ENCODE measurements around the gene DYRK4. TPM values are rescaled to one million over a fixed set of nuclear protein-coding genes. Genes with fewer than 3 reads are reported as not detected.

Gene DYRK4
- total and polyA plus RNA-seq, 9 donors, result 23.7 to 53.9 (median 41.2) TPM

GRCh38 chr12:4643747-4644146 lies 81.7 kb downstream of the DYRK4 start:
- no peaks in the 10 kb centered on the region for H3K36me3 ChIP-seq
- no peak overlapping the region for H3K4me3 ChIP-seq
- no peak overlapping the region for H3K27ac ChIP-seq
- TF ChIP-seq EP300 (IDR thresholded peaks at IDR 0.05), result no peak
- TF ChIP-seq CTCF (IDR thresholded peaks at IDR 0.05), result no peak
- no peak for TF ChIP-seq POLR2A (IDR thresholded peaks at IDR 0.05)
- intact Hi-C loops (cut with DNase I), result no loop called here
- H3K27me3 ChIP-seq, result no peaks in the 10 kb centered on the region
- 84 to 89% (median 86%) methylated on average over 6 of the region's 6 CpGs for WGBS, 3 donors
- no peak for DNase-seq
- no peaks in the 10 kb centered on the region for H3K4me1 ChIP-seq (ENCODE audit: insufficient read depth)
- H3K9me3 ChIP-seq, result no peaks in the 10 kb centered on the region

- 85 to 92% (median 89%) methylated on average over 1 of the region's 1 CpG for WGBS, 3 donors
- H3K4me3 ChIP-seq, result no peak overlapping the region
- TF ChIP-seq CTCF (IDR thresholded peaks at IDR 0.05) (no peak), EP300 (IDR thresholded peaks at IDR 0.05) (no peak), POLR2A (IDR thresholded peaks at IDR 0.05) (no peak)
- no peaks in the 10 kb centered on the region for H3K9me3 ChIP-seq
- intact Hi-C loops (cut with DNase I), result no loop called here
- no peak for DNase-seq
- no peaks in the 10 kb centered on the region for H3K36me3 ChIP-seq
- peaks cover under 1% of the 10 kb centered on the region for H3K4me1 ChIP-seq (ENCODE audit: insufficient read depth)
- no peaks in the 10 kb centered on the region for H3K27me3 ChIP-seq
- no peak overlapping the region for H3K27ac ChIP-seq
Measured at GRCh38 chr12:4645023-4645422, 83.0 kb downstream of the DYRK4 start.

GRCh38 chr12:4648104-4648500 lies 86.1 kb downstream of the DYRK4 start:
- WGBS, 3 donors, result 29 to 46% (median 34%) methylated on average over 4 of the region's 4 CpGs
- Histone ChIP-seq H3K4me3 (peak overlapping the region; percentile 73), H3K27ac (peak overlapping the region in 1 of 2 donors; percentile 73), H3K36me3 (no peaks in the 10 kb centered on the region), H3K27me3 (no peaks in the 10 kb centered on the region), H3K9me3 (no peaks in the 10 kb centered on the region), H3K4me1 (ENCODE audit: insufficient read depth) (peaks cover 4% of the 10 kb centered on the region)
- DNase-seq, result no peak
- intact Hi-C loops (cut with DNase I), result no loop called here
- TF ChIP-seq POLR2A (IDR thresholded peaks at IDR 0.05) (no peak), EP300 (IDR thresholded peaks at IDR 0.05) (no peak), CTCF (IDR thresholded peaks at IDR 0.05) (no peak)

GRCh38 chr12:4648501-4649357 lies 86.7 kb downstream of the DYRK4 start, which contains the start of the genes AKAP3 and NDUFA9:
TSS of gene AKAP3 (minus strand) at chr12:4649051. CDS start at chr12:4638196, 10,855 bp downstream.
TSS of gene NDUFA9 (plus strand) at chr12:4649114. CDS start at chr12:4649127, 13 bp downstream.
- peak; percentile 74 to 83 (median 78) for DNase-seq
- TF ChIP-seq POLR2A (IDR thresholded peaks at IDR 0.05) (no peak), EP300 (IDR thresholded peaks at IDR 0.05) (no peak), CTCF (IDR thresholded peaks at IDR 0.05) (no peak)
- H3K4me1 ChIP-seq (ENCODE audit: insufficient read depth), result peaks cover 4% of the 10 kb centered on the region
- no peaks in the 10 kb centered on the region for H3K27me3 ChIP-seq
- intact Hi-C loops (cut with DNase I), result no loop called here
- H3K9me3 ChIP-seq, result no peaks in the 10 kb centered on the region
- no peaks in the 10 kb centered on the region for H3K36me3 ChIP-seq
- 0 to 1% (median 0%) methylated on average over 39 of the region's 39 CpGs for WGBS, 3 donors
- H3K27ac ChIP-seq, result peak within 1 kb of the TSS; percentile 68 to 73
- peak within 1 kb of the TSS; percentile 73 for H3K4me3 ChIP-seq

Measured in ovary (tissue), 9 donors.